T-cell (primary cell): ENCODE results near the gene CCR5AS.
"Not testable (repeated sequence)": the region's sequence is repeated elsewhere in the genome, so short reads cannot be mapped to it uniquely, and the experiment has no call there.

Source experiments
- ATAC-seq, 4 experiments: fragments of 200-7000 bp in 3 of 4; fragments of 150-1000 bp in 1 of 4; cut with Tn5 transposase; replicated peaks in 1 of 4; 1 replicate in 3 of 4; 2 replicates in 1 of 4; pipeline ENCODE4 v1.10.0; 2021; ENCODE audit warnings: moderate library complexity in 3 of 4, mild to moderate bottlenecking in 2 of 4, moderate number of reproducible peaks in 1 of 4
- CTCF ChIA-PET, 2 donors: fragments of 300-600 bp; sonication (Branson Sonifier 250); formaldehyde crosslinking; loops; one replicate each; lab custom pipeline; 2022; ENCODE audit warnings: antibody characterized with exemption in 2 of 2; lab: Charles Lee
- POLR2A ChIA-PET, 2 donors: fragments of 300-600 bp; sonication (Branson Sonifier 250); formaldehyde crosslinking; loops; one replicate each; lab custom pipeline; 2022; ENCODE audit warnings: antibody characterized with exemption in 2 of 2; lab: Charles Lee
- DNase-seq, 35 experiments: peaks; one replicate each; pipeline versions ENCODE4 v3.0.0 to v3.0.0-alpha.2; 2013 to 2023
- H3K27ac ChIP-seq: one replicate; pipeline ENCODE4 v1.5.1; 2013; ENCODE audit warnings: low read length
- H3K27me3 ChIP-seq, 2 experiments: replicated peaks in 1 of 2; 1 replicate in 1 of 2; 2 replicates in 1 of 2; pipeline versions ENCODE4 v1.6.1 to v1.7.0; 2013; ENCODE audit warnings: low read length in 1 of 2, mixed read lengths in 1 of 2; ENCODE audit not compliant: control insufficient read depth in 2 of 2, insufficient read depth in 2 of 2; ENCODE audit errors: extremely low read depth in 1 of 2
- H3K36me3 ChIP-seq, 2 donors: 1 replicate in 1 of 2; 2 replicates in 1 of 2; pipeline versions ENCODE4 v1.6.1 to v1.7.0; 2013; ENCODE audit warnings: low read length in 1 of 2; ENCODE audit not compliant: control insufficient read depth in 2 of 2, insufficient read depth in 1 of 2; ENCODE audit errors: extremely low read depth in 1 of 2
- H3K4me1 ChIP-seq, 2 experiments: 1 replicate in 1 of 2; 2 replicates in 1 of 2; pipeline versions ENCODE4 v1.6.1 to v1.7.0; 2013; ENCODE audit warnings: low read length in 2 of 2, mixed read lengths in 1 of 2; ENCODE audit not compliant: insufficient read depth in 2 of 2, control insufficient read depth in 1 of 2; ENCODE audit errors: extremely low read depth in 1 of 2
- H3K4me3 ChIP-seq, 2 donors: 1 replicate in 1 of 2; 2 replicates in 1 of 2; pipeline versions ENCODE4 v1.5.1 to v1.7.0; 2013; ENCODE audit warnings: mild to moderate bottlenecking in 2 of 2, low read length in 1 of 2, moderate library complexity in 1 of 2; ENCODE audit not compliant: control insufficient read depth in 1 of 2; ENCODE audit errors: extremely low read depth in 1 of 2
- H3K9me3 ChIP-seq: 2 replicates; pipeline ENCODE4 v1.7.0; 2013
- H3K27ac Mint-ChIP-seq, 2 donors: one replicate each; pipeline ENCODE4 v1.8.0; 2020 to 2021; ENCODE audit warnings: mild to moderate bottlenecking in 2 of 2, mixed read lengths in 2 of 2
- H3K27me3 Mint-ChIP-seq, 2 donors: one replicate each; pipeline ENCODE4 v1.8.0; 2021 to 2022; ENCODE audit warnings: mixed read lengths in 2 of 2
- H3K36me3 Mint-ChIP-seq: one replicate; pipeline ENCODE4 v1.8.0; 2021; ENCODE audit warnings: mixed read lengths
- H3K4me1 Mint-ChIP-seq, 3 donors: one replicate each; pipeline ENCODE4 v1.8.0; 2020 to 2022; ENCODE audit warnings: mixed read lengths in 3 of 3, mild to moderate bottlenecking in 1 of 3
- H3K4me3 Mint-ChIP-seq, 3 donors: one replicate each; pipeline ENCODE4 v1.8.0; 2020 to 2022; ENCODE audit warnings: mild to moderate bottlenecking in 3 of 3, mixed read lengths in 3 of 3, moderate library complexity in 3 of 3
- H3K9me3 Mint-ChIP-seq, 3 donors: one replicate each; pipeline ENCODE4 v1.8.0; 2020 to 2022; ENCODE audit warnings: mixed read lengths in 3 of 3
- WGBS: methylation state at CpG from one replicate; pipeline ENCODE4 v1.1.5; 2013; ENCODE audit warnings: missing lambda C conversion rate; ENCODE audit not compliant: insufficient coverage; 5-methylcytosine and 5-hydroxymethylcytosine counted together

The CCR5AS gene

DNA sequence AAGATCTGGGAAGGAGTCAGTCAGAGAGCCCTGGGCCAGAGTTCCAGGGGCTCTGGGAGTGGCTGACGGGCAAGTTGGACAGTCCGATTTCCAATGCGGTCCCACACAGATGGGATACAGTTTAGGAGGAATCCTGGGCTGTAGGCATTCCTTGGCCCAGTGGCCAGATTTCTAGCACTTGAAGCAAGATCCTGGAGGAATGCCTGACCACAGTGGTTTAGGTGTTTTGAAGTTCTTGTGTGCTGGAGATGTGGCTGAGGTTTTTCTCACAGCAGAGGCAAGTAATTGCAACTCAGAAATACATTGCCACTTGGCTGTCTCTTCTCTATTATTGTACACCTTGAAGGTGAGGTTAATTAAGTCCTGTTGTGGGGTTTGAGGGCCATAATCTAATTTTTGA is 76.2 kb downstream of the CCR5AS start:
- H3K4me3 ChIP-seq, H3K27ac Mint-ChIP-seq, H3K4me1 Mint-ChIP-seq, H3K36me3 Mint-ChIP-seq, H3K27ac ChIP-seq, H3K27me3 Mint-ChIP-seq, POLR2A ChIA-PET, H3K27me3 ChIP-seq, DNase-seq, ATAC-seq, CTCF ChIA-PET, H3K4me3 Mint-ChIP-seq, H3K9me3 Mint-ChIP-seq, H3K36me3 ChIP-seq, H3K4me1 ChIP-seq, H3K9me3 ChIP-seq: not testable (repeated sequence)
- WGBS = 100% methylated on average over 3 of the region's 3 CpGs

DNA sequence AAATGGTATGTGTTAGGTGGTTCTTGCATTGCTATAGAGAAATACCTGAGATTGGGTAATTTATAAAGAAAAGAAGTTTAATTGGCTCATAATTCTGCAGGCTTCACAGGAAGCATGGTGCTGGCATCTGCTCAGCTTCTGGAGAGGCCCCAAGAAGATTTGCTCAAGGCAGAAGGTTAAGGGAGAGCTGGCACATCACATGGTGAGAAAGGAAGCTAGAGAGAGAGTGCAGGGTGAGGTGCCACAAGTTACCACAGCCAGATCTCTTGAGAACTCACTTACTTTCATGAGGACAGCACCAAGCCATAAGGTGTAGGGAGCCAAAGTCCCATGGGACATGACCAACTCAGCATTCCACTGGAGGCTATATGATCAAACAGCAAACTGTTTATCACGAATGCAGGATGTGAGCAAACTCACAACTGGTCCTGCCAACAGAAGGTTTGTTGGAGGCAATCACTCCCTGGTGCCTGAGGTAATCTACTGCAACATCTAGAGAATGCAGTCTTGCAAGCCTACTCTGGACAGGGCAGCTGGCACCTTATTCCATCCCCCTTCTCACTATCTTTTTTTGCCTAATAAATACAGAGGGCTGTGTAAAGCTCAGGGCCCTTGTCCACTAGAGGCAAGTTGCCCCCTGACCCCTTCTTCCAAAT is 81.1 kb downstream of the CCR5AS start:
- H3K4me3 ChIP-seq = no peak overlapping the region
- H3K9me3 ChIP-seq = no peaks in the 10 kb centered on the region
- ATAC-seq (no peak), DNase-seq (peak in 1 of 35 experiments; percentile 10)
- no peak overlapping the region for H3K27ac Mint-ChIP-seq
- POLR2A ChIA-PET = interaction anchor here in 1 of 2 donors (0.6 kb wide), 1 partner anchor 11 kb away, joined by 11 read pairs; no protein-coding TSS in a partner anchor
- no peaks in the 10 kb centered on the region for H3K27me3 ChIP-seq
- H3K27ac ChIP-seq = no peak overlapping the region
- H3K4me1 ChIP-seq = no peaks in the 10 kb centered on the region
- no peaks in the 10 kb centered on the region for H3K9me3 Mint-ChIP-seq
- peaks cover 0 to 5% (median 3%) of the 10 kb centered on the region in 3 donors for H3K4me1 Mint-ChIP-seq
- no peaks in the 10 kb centered on the region for H3K27me3 Mint-ChIP-seq
- no peaks in the 10 kb centered on the region for H3K36me3 ChIP-seq
- H3K4me3 Mint-ChIP-seq = no peak overlapping the region
- CTCF ChIA-PET = no interaction called here
- no peaks in the 10 kb centered on the region for H3K36me3 Mint-ChIP-seq
- WGBS = no CpG with 5 or more reads among the region's 1 CpG

DNA sequence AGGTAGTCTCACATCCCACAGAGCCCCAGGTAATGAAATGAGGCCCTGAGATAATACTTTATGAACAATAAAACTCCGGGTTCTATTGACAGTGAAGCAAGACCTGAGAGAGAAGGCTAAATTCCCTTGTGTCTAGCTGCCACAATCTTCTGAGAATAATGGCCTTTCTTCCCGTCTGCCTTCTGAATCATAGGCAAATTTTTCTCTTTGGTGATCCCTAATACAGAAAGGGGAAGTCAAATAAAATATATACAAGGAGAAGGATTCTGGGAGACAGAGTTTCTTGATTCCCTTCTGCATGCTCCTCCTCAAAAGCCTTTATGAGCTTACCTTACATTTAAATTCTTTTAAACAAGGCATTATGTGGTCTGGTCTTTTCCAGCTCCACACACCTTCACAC is 82.8 kb downstream of the CCR5AS start:
- WGBS = no CpG with 5 or more reads among the region's 2 CpGs
- no peaks in the 10 kb centered on the region for H3K27me3 Mint-ChIP-seq
- H3K27ac ChIP-seq = no peak overlapping the region

DNA sequence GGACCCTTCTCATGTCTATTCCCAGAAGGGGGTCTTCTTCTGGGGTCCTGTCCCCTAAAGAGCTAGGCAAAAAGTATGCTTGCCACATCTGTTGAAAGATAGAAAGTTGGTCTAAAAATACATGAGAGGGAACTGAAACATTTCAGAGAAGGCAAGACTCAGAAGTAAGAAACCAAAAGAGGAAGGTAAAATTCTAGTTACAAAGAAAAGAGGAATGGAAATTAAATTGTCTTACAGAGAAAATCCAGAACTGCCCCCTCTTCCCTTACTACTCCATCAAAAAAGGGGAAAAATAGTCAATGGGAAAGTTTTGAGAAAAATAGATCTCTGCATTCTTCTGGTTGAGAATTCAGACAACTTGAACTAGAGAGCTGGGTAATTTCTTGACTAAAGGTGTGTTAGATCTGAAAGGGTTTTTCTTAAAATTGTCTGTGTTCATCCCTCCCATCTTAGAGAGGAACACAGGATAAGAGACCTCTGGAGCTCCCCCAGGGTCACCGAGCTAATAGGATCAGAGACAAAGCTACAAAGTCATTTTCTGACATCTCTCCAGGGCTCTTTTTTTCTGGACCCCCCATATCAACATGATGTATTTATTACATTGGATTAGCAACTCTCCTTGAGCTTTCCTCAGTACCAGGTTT is 85.3 kb downstream of the CCR5AS start:
- Histone ChIP-seq H3K36me3 (no peaks in the 10 kb centered on the region), H3K27ac (no peak overlapping the region), H3K4me3 (no peak overlapping the region), H3K27me3 (no peaks in the 10 kb centered on the region), H3K4me1 (no peaks in the 10 kb centered on the region), H3K9me3 (no peaks in the 10 kb centered on the region)
- Mint-ChIP-seq H3K36me3 (no peaks in the 10 kb centered on the region), H3K4me3 (no peak overlapping the region), H3K9me3 (peaks cover 4 to 9% (median 7%) of the 10 kb centered on the region in 3 donors), H3K4me1 (peaks cover 0 to 5% (median 3%) of the 10 kb centered on the region in 3 donors), H3K27me3 (no peaks in the 10 kb centered on the region), H3K27ac (no peak overlapping the region)
- ChIA-PET CTCF (no interaction called here), POLR2A (no interaction called here)
- no CpG with 5 or more reads among the region's 1 CpG for WGBS
- ATAC-seq (no peak), DNase-seq (no peak)

More for the DNA sequence above, 82.8 kb downstream of the CCR5AS start:
- Mint-ChIP-seq H3K9me3 (no peaks in the 10 kb centered on the region), H3K4me1 (peaks cover 0 to 5% (median 3%) of the 10 kb centered on the region in 3 donors), H3K4me3 (no peak overlapping the region), H3K36me3 (no peaks in the 10 kb centered on the region), H3K27ac (no peak overlapping the region)
- H3K27me3 ChIP-seq = no peaks in the 10 kb centered on the region
- no peak for ATAC-seq
- ChIA-PET CTCF (no interaction called here), POLR2A (no interaction called here)
- H3K36me3 ChIP-seq = no peaks in the 10 kb centered on the region
- DNase-seq = no peak
- no peak overlapping the region for H3K4me3 ChIP-seq
- no peaks in the 10 kb centered on the region for H3K4me1 ChIP-seq
- no peaks in the 10 kb centered on the region for H3K9me3 ChIP-seq

DNA sequence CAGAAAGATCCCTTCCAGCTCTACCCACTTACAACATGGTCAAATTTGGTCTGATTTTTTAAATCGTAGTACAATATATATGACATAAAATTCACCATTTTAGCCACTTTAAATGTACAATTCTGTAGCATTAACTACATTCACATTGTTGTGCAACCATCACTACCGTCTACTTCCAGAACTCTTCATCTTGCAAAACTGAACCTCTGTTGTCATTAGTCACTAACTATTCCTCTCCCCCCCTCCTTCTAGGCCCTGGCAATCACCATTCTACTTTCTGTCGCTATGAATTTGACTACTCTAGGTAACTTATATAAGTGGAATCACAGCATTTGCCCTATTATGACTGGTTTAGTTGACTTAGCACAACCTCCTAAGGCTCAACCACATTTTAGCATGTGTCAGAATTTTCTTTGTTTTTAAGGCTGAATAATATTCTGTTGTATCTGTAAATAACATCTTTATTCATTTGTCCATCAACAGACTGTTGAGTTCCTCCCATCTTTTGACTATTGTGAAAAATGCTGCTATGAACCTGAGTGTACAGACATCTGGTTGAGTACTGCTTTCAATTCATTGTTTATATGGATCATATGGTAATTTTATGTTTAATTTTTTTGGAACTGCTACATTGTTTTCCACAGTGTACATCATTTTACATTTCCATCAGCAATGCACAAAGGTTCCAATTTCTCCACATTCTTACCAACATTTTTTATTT is 88.5 kb downstream of the CCR5AS start:
- ChIA-PET CTCF (no interaction called here), POLR2A (no interaction called here)
- Mint-ChIP-seq H3K27ac (no peak overlapping the region), H3K27me3 (no peaks in the 10 kb centered on the region), H3K36me3 (no peaks in the 10 kb centered on the region), H3K4me3 (no peak overlapping the region), H3K9me3 (peaks cover 4 to 9% (median 7%) of the 10 kb centered on the region in 3 donors), H3K4me1 (peaks cover 0 to 12% (median 0%) of the 10 kb centered on the region in 3 donors)
- no peaks in the 10 kb centered on the region for H3K27me3 ChIP-seq
- DNase-seq (no peak), ATAC-seq (no peak)
- no peaks in the 10 kb centered on the region for H3K36me3 ChIP-seq
- no peaks in the 10 kb centered on the region for H3K9me3 ChIP-seq
- no peak overlapping the region for H3K4me3 ChIP-seq
- H3K4me1 ChIP-seq = no peaks in the 10 kb centered on the region
- 100% methylated on average over 2 of the region's 3 CpGs for WGBS
- H3K27ac ChIP-seq = no peak overlapping the region

DNA sequence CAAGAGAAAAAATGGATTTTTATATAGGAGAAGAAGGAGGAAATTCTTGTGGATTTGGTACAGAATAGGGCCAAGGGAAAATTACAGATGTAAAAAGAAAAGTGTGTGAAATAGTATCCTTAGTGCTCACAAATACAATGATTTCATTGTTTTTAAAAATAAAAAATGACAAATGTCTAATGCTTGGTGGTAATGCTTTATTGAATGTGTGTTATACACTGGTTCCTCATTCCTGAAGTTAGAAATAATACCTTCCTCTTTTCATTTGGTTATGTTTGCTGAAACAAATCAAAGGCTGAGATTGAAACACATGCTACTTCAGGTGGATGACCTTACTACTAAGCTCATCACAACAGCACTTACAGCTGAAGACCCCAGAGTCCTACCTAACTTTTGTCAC is 90.7 kb downstream of the CCR5AS start:
- H3K27ac Mint-ChIP-seq = no peak overlapping the region
- peaks cover 0 to 5% of the 10 kb centered on the region in 2 experiments for H3K27me3 ChIP-seq
- no peak overlapping the region for H3K4me3 Mint-ChIP-seq
- H3K9me3 ChIP-seq = no peaks in the 10 kb centered on the region
- peaks cover 0 to 12% (median 0%) of the 10 kb centered on the region in 3 donors for H3K4me1 Mint-ChIP-seq
- ChIA-PET POLR2A (no interaction called here), CTCF (no interaction called here)
- H3K36me3 ChIP-seq = no peaks in the 10 kb centered on the region
- no peak overlapping the region for H3K4me3 ChIP-seq
- no peaks in the 10 kb centered on the region for H3K36me3 Mint-ChIP-seq
- DNase-seq (no peak), ATAC-seq (no peak)
- H3K4me1 ChIP-seq = no peaks in the 10 kb centered on the region
- H3K27ac ChIP-seq = no peak overlapping the region
- peaks cover 0 to 5% of the 10 kb centered on the region in 2 donors for H3K27me3 Mint-ChIP-seq
- H3K9me3 Mint-ChIP-seq = peaks cover 4 to 9% (median 7%) of the 10 kb centered on the region in 3 donors
